Mucosa of stomach (tissue), 1 donor: ENCODE data around the gene GDA.
"Not testable (repeated sequence)": the region's sequence is repeated elsewhere in the genome, so short reads cannot be mapped to it uniquely, and the experiment has no call there.

Experiments
- H3K27me3 ChIP-seq: one replicate; pipeline ENCODE4 v1.7.0; 2013; ENCODE audit warnings: mild to moderate bottlenecking, low read length; ENCODE audit not compliant: control insufficient read depth, insufficient read depth
- H3K36me3 ChIP-seq: one replicate; pipeline ENCODE4 v1.7.0; 2013; ENCODE audit warnings: low read length; ENCODE audit not compliant: control insufficient read depth, insufficient read depth
- H3K4me1 ChIP-seq: one replicate; pipeline ENCODE4 v1.7.0; 2013; ENCODE audit warnings: mild to moderate bottlenecking, low read length; ENCODE audit not compliant: control insufficient read depth, insufficient read depth
- H3K4me3 ChIP-seq: one replicate; pipeline ENCODE4 v1.7.0; 2013; ENCODE audit warnings: low read length
- H3K9ac ChIP-seq: one replicate; pipeline ENCODE4 v1.7.0; 2013; ENCODE audit warnings: mild to moderate bottlenecking, low read length, moderate library complexity
- H3K9me3 ChIP-seq: one replicate; pipeline ENCODE4 v1.7.0; 2013; ENCODE audit warnings: mild to moderate bottlenecking, low read length, moderate library complexity; ENCODE audit not compliant: control insufficient read depth
- donor health status: Pancreatic carcinoma.

GDA gene

DNA sequence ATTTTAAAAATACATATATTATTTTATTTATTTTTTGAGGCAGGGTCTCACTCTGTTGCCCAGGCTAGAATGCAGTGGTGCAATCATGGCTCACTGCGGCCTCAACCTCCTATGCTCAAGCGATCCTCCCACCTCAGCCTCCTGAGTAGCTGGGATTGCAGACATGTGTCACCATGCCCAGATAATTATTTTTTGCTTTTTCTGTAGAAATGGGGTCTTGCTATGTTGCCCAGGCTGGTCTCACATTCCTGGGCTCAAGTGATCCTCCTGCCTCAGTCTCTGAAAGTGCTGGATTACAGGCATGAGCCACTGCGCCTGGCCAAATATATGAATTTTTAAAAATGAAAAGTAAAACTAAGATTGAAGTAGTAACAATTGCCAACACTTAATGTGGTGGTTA lies 121.1 kb downstream of the GDA start:
- not testable (repeated sequence) for H3K27me3 ChIP-seq, H3K4me1 ChIP-seq, H3K9me3 ChIP-seq

DNA sequence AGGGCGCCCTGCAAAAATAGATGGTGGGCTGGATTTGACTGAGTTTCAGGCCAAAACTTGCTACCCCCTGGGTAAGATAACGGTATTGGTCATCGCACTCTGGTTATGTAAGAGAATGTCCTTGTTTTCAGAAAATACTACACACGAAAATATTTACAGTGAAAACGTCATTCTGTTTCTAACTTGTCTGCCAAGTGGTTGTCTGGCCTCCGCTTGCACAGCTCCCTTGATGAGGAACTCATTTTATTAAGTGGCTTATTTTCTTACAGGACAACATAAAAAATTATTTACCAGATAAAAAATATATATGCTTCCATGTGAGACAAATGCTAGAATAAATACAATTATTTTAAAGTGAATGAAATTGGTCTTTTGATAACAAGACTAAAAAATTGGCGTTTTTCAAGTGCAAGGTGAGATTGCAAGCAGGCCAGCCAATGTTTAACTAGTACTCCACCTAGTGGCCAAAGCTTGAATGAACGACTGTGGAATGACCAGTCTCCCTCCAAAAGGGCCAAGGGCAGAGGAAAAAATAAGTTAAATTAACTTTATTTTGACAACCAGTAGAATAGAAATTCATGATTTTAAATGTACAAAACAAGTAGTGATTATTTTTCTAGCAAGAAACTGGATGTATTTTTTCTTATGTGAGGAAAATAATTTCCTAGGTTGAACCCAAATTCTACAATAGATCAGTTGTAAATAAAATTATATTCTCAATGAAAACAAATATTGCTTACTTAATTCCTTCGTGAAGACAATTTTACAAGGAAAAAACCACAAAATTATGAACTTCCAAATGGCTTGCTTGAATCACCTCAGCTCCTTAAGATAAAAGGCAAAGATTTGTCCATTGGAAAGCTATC lies 122.6 kb downstream of the GDA start:
- Histone ChIP-seq H3K36me3 (no peaks in the 10 kb centered on the region), H3K4me1 (no peaks in the 10 kb centered on the region), H3K9ac (no peak overlapping the region), H3K9me3 (no peaks in the 10 kb centered on the region), H3K4me3 (no peak overlapping the region), H3K27me3 (no peaks in the 10 kb centered on the region)

More for the DNA sequence above, 121.1 kb downstream of the GDA start:
- not testable (repeated sequence) for H3K36me3 ChIP-seq, H3K4me3 ChIP-seq, H3K9ac ChIP-seq

GRCh38 chr9:72274441-72274840 lies 125.2 kb downstream of the GDA start:
- Histone ChIP-seq H3K4me3 (no peak overlapping the region), H3K9ac (no peak overlapping the region), H3K4me1 (no peaks in the 10 kb centered on the region), H3K27me3 (no peaks in the 10 kb centered on the region), H3K9me3 (no peaks in the 10 kb centered on the region), H3K36me3 (no peaks in the 10 kb centered on the region)

DNA sequence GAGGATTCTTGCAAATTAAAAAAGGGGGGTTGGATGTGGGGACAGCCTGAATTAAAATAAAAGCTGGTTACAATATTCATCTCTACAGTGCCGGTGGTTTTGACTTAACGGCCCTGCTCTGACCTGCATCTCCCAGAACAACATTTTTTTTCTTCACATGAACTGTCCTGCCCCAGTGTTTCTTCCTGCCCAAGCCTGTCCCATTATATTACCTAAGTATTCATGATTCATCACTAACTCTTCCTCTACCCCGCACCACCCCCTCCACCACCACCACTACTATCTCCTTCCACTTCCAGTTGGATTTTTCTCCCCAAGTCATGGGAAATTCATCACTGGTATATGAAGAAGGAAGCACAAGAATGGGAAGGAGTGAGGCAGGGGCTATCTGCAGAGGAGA lies 125.7 kb downstream of the GDA start:
- no peaks in the 10 kb centered on the region for H3K9me3 ChIP-seq
- H3K9ac ChIP-seq: no peak overlapping the region
- H3K4me1 ChIP-seq: no peaks in the 10 kb centered on the region
- no peaks in the 10 kb centered on the region for H3K36me3 ChIP-seq
- H3K4me3 ChIP-seq: no peak overlapping the region
- H3K27me3 ChIP-seq: no peaks in the 10 kb centered on the region

GRCh38 chr9:72276429-72276828 lies 127.2 kb downstream of the GDA start:
- H3K4me3 ChIP-seq: no peak overlapping the region
- no peaks in the 10 kb centered on the region for H3K27me3 ChIP-seq
- H3K4me1 ChIP-seq: no peaks in the 10 kb centered on the region
- H3K36me3 ChIP-seq: no peaks in the 10 kb centered on the region
- H3K9ac ChIP-seq: no peak overlapping the region
- H3K9me3 ChIP-seq: no peaks in the 10 kb centered on the region

- no peak overlapping the region for H3K4me3 ChIP-seq
- no peak overlapping the region for H3K9ac ChIP-seq
- H3K36me3 ChIP-seq: no peaks in the 10 kb centered on the region
- H3K9me3 ChIP-seq: no peaks in the 10 kb centered on the region
- H3K4me1 ChIP-seq: no peaks in the 10 kb centered on the region
- H3K27me3 ChIP-seq: no peaks in the 10 kb centered on the region
Observed at GRCh38 chr9:72278959-72279358, 129.7 kb downstream of the GDA start.

DNA sequence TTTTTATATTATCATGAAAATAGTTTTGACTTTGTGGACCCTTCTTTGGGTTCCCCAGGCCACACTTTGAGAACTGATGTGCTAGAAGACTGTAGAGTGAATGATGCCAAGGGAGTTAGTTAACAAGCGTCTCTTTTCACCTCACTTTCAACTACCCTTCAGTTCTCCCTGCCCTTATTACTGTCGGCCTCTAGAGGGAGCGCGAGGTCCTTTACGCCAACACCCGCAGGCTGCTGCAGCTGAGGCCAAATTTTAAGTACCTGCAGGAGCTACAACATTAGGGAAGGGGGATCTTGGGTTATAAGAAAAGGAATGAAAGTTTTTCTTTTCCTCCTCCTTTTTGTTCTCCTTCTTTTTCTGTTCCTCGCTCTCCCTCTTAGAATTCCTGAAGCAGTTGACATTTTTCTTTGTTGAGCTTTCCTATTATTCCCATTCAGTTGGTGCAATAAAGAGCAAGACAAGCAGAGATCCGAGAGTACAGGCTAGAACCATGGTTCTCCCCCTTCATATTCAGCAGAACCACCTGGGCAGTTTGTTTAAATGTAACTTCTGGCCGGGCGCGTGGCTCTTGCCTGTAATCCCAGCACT lies 131.8 kb downstream of the GDA start:
- Histone ChIP-seq H3K9me3 (no peaks in the 10 kb centered on the region), H3K9ac (no peak overlapping the region), H3K27me3 (no peaks in the 10 kb centered on the region), H3K4me1 (no peaks in the 10 kb centered on the region), H3K36me3 (no peaks in the 10 kb centered on the region), H3K4me3 (no peak overlapping the region)

DNA sequence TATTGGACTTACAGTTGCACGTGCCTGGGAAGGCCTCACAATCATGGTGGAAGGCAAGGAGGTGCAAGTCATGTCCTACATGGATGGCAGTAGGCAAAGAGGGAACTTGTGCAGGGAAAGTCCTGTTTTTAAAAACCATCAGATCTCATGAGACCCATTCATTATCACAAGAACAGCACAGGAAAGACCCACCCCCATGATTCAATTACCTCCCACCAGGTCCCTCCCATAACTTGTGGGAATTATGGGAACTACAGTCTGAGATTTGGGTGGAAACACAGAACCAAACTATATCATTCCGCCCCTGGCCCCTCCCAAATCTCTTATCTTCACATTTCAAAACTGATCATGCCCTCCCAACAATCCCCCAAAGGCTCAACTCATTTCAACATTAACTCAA lies 140.2 kb downstream of the GDA start:
- Histone ChIP-seq H3K9me3 (no peaks in the 10 kb centered on the region), H3K27me3 (no peaks in the 10 kb centered on the region), H3K4me3 (no peak overlapping the region), H3K9ac (no peak overlapping the region), H3K36me3 (no peaks in the 10 kb centered on the region), H3K4me1 (peaks cover 8% of the 10 kb centered on the region)

GRCh38 chr9:72290311-72290710 lies 141.1 kb downstream of the GDA start:
- H3K36me3 ChIP-seq: no peaks in the 10 kb centered on the region
- H3K4me3 ChIP-seq: no peak overlapping the region
- H3K27me3 ChIP-seq: no peaks in the 10 kb centered on the region
- H3K4me1 ChIP-seq: peaks cover 14% of the 10 kb centered on the region
- H3K9ac ChIP-seq: no peak overlapping the region
- H3K9me3 ChIP-seq: no peaks in the 10 kb centered on the region

- H3K9me3 ChIP-seq, H3K36me3 ChIP-seq, H3K4me3 ChIP-seq, H3K9ac ChIP-seq, H3K27me3 ChIP-seq: not testable (repeated sequence)
- peaks cover 22% of the 10 kb centered on the region for H3K4me1 ChIP-seq
Observed at GRCh38 chr9:72291576-72291975, 142.3 kb downstream of the GDA start.

GRCh38 chr9:72292256-72292682 lies 143.0 kb downstream of the GDA start:
- H3K9me3 ChIP-seq: no peaks in the 10 kb centered on the region
- no peak overlapping the region for H3K4me3 ChIP-seq
- H3K4me1 ChIP-seq: peaks cover 29% of the 10 kb centered on the region
- H3K9ac ChIP-seq: no peak overlapping the region
- H3K36me3 ChIP-seq: no peaks in the 10 kb centered on the region
- no peaks in the 10 kb centered on the region for H3K27me3 ChIP-seq

- H3K9me3 ChIP-seq: no peaks in the 10 kb centered on the region
- no peaks in the 10 kb centered on the region for H3K27me3 ChIP-seq
- no peaks in the 10 kb centered on the region for H3K36me3 ChIP-seq
- H3K4me3 ChIP-seq: no peak overlapping the region
- H3K4me1 ChIP-seq: peaks cover 29% of the 10 kb centered on the region
- no peak overlapping the region for H3K9ac ChIP-seq
Observed at GRCh38 chr9:72292874-72293607, 143.8 kb downstream of the GDA start.
